HEK293 (cell line): ENCODE measurements around the gene CHID1.

Experiments
- CTCF ChIA-PET: fragments of 350-600 bp; formaldehyde crosslinking; extraction: SDS; loops from one replicate; lab custom pipeline; 2021; ENCODE audit warnings: antibody characterized with exemption; lab: Yijun Ruan, JAX
- POLR2A ChIA-PET: fragments of 300-600 bp; formaldehyde crosslinking; extraction: SDS; loops from one replicate; lab custom pipeline; 2020; ENCODE audit warnings: antibody characterized with exemption, inconsistent platforms; lab: Yijun Ruan, JAX
- H3K27ac ChIP-seq: fragments of 200-500 bp; sonication (Bioruptor generic); 2 replicates; pipeline ENCODE4 v1.5.1; 2014; ENCODE audit warnings: low read depth, low read length, control low read depth, inconsistent platforms; ENCODE audit errors: extremely low read depth
- H3K36me3 ChIP-seq, 2 experiments: fragments of 200-500 bp in 1 of 2; sonication (Bioruptor generic) in 1 of 2; 1 replicate in 1 of 2; 2 replicates in 1 of 2; pipeline ENCODE4 v1.5.1; 2014 to 2017; ENCODE audit warnings: inconsistent platforms in 2 of 2, low read length in 2 of 2; ENCODE audit not compliant: control insufficient read depth in 2 of 2, insufficient read depth in 1 of 2
- H3K4me1 ChIP-seq: fragments of 200-500 bp; sonication (Bioruptor generic); 2 replicates; pipeline ENCODE4 v1.5.1; 2014; ENCODE audit warnings: mild to moderate bottlenecking, low read length, inconsistent platforms; ENCODE audit not compliant: control insufficient read depth, insufficient read depth
- H3K4me3 ChIP-seq: 2 replicates; pipeline ENCODE4 v1.5.1; 2011; ENCODE audit warnings: low read depth, mild to moderate bottlenecking, control low read depth, low read length, moderate library complexity
- H3K9me3 ChIP-seq: fragments of 200-500 bp; sonication (Bioruptor generic); 2 replicates; pipeline ENCODE4 v1.5.1; 2014; ENCODE audit warnings: low read depth, low read length, inconsistent platforms; ENCODE audit not compliant: control insufficient read depth, insufficient read depth
- BCL11A ChIP-seq: fragments of 450-650 bp; formaldehyde crosslinking; IDR thresholded peaks from 2 replicates; pipeline ENCODE4 v1.5.1; 2016; ENCODE audit warnings: low read depth, missing biosample characterization, missing genetic modification characterization
- ELK4 ChIP-seq: IDR thresholded peaks from 2 replicates; pipeline ENCODE4 v1.6.1; 2011; ENCODE audit warnings: mild to moderate bottlenecking, low read depth, low read length, borderline replicate concordance
- GLIS1 ChIP-seq: fragments of 450-650 bp; formaldehyde crosslinking; IDR thresholded peaks from 2 replicates; pipeline ENCODE4 v1.5.1; 2016; ENCODE audit warnings: missing biosample characterization, missing genetic modification characterization
- HIC1 ChIP-seq: fragments of 450-650 bp; formaldehyde crosslinking; IDR thresholded peaks from 2 replicates; pipeline ENCODE4 v1.5.1; 2016; ENCODE audit warnings: missing biosample characterization, missing genetic modification characterization
- IKZF3 ChIP-seq: fragments of 450-650 bp; IDR thresholded peaks from 2 replicates; pipeline ENCODE4 v1.5.0; 2018; ENCODE audit warnings: missing biosample characterization, mild to moderate bottlenecking, missing genetic modification characterization, moderate library complexity
- KLF1 ChIP-seq: fragments of 450-650 bp; formaldehyde crosslinking; IDR thresholded peaks from 2 replicates; pipeline ENCODE4 v1.5.1; 2016; ENCODE audit warnings: missing biosample characterization, missing genetic modification characterization
- KLF16 ChIP-seq: fragments of 450-650 bp; formaldehyde crosslinking; IDR thresholded peaks from 2 replicates; pipeline ENCODE4 v1.5.1; 2017; ENCODE audit warnings: missing biosample characterization, missing genetic modification characterization
- KLF17 ChIP-seq: fragments of 450-650 bp; formaldehyde crosslinking; IDR thresholded peaks from 2 replicates; pipeline ENCODE4 v1.5.1; 2016; ENCODE audit warnings: missing biosample characterization, missing genetic modification characterization
- KLF8 ChIP-seq: fragments of 450-650 bp; formaldehyde crosslinking; IDR thresholded peaks from 2 replicates; pipeline ENCODE4 v1.5.1; 2016; ENCODE audit warnings: missing biosample characterization, missing genetic modification characterization
- OSR2 ChIP-seq: fragments of 450-650 bp; formaldehyde crosslinking; IDR thresholded peaks from 2 replicates; pipeline ENCODE4 v1.5.1; 2016; ENCODE audit warnings: missing biosample characterization, missing genetic modification characterization
- PATZ1 ChIP-seq: fragments of 450-650 bp; formaldehyde crosslinking; IDR thresholded peaks from 2 replicates; pipeline ENCODE4 v1.5.1; 2016; ENCODE audit warnings: missing biosample characterization, missing genetic modification characterization
- PRDM10 ChIP-seq: fragments of 450-650 bp; formaldehyde crosslinking; IDR thresholded peaks from 2 replicates; pipeline ENCODE4 v1.5.1; 2016; ENCODE audit warnings: missing biosample characterization, missing genetic modification characterization
- SP2 ChIP-seq: fragments of 450-650 bp; formaldehyde crosslinking; IDR thresholded peaks from 2 replicates; pipeline ENCODE4 v1.5.1; 2016; ENCODE audit warnings: missing biosample characterization, missing genetic modification characterization
- SP3 ChIP-seq: fragments of 450-650 bp; formaldehyde crosslinking; IDR thresholded peaks from 2 replicates; pipeline ENCODE4 v1.5.1; 2016; ENCODE audit warnings: missing biosample characterization, missing genetic modification characterization
- YY1 ChIP-seq: fragments of 450-650 bp; formaldehyde crosslinking; IDR thresholded peaks from 2 replicates; pipeline ENCODE4 v1.5.1; 2018; ENCODE audit warnings: missing biosample characterization, missing genetic modification characterization
- ZBTB17 ChIP-seq: fragments of 450-650 bp; formaldehyde crosslinking; IDR thresholded peaks from 2 replicates; pipeline ENCODE4 v1.5.1; 2016; ENCODE audit warnings: missing biosample characterization, missing genetic modification characterization
- ZBTB20 ChIP-seq: fragments of 450-650 bp; formaldehyde crosslinking; IDR thresholded peaks from 2 replicates; pipeline ENCODE4 v1.5.1; 2016; ENCODE audit warnings: missing biosample characterization, missing genetic modification characterization
- ZBTB26 ChIP-seq: fragments of 450-650 bp; formaldehyde crosslinking; optimal IDR thresholded peaks from 2 replicates; pipeline ENCODE3; 2016; ENCODE audit warnings: missing biosample characterization, mild to moderate bottlenecking, missing genetic modification characterization
- ZBTB48 ChIP-seq: fragments of 450-650 bp; formaldehyde crosslinking; IDR thresholded peaks from 2 replicates; pipeline ENCODE4 v1.5.1; 2016; ENCODE audit warnings: missing biosample characterization, missing genetic modification characterization
- ZBTB8A ChIP-seq: fragments of 450-650 bp; formaldehyde crosslinking; IDR thresholded peaks from 2 replicates; pipeline ENCODE4 v1.5.1; 2016; ENCODE audit warnings: missing biosample characterization, missing genetic modification characterization
- ZFP69B ChIP-seq: fragments of 450-650 bp; formaldehyde crosslinking; IDR thresholded peaks from 2 replicates; pipeline ENCODE4 v1.5.1; 2016; ENCODE audit warnings: missing biosample characterization, missing genetic modification characterization
- ZIC2 ChIP-seq: fragments of 450-650 bp; formaldehyde crosslinking; IDR thresholded peaks from 2 replicates; pipeline ENCODE4 v1.5.1; 2016; ENCODE audit warnings: missing biosample characterization, missing genetic modification characterization
- ZNF423 ChIP-seq: fragments of 450-650 bp; formaldehyde crosslinking; IDR thresholded peaks from 2 replicates; pipeline ENCODE4 v1.5.1; 2016; ENCODE audit warnings: missing biosample characterization, missing genetic modification characterization
- ZNF629 ChIP-seq: fragments of 450-650 bp; formaldehyde crosslinking; IDR thresholded peaks from 2 replicates; pipeline ENCODE4 v1.5.1; 2017; ENCODE audit warnings: missing biosample characterization, missing genetic modification characterization
- ZNF747 ChIP-seq: fragments of 450-650 bp; formaldehyde crosslinking; IDR thresholded peaks from 2 replicates; pipeline ENCODE4 v1.5.1; 2016; ENCODE audit warnings: missing biosample characterization, missing genetic modification characterization
- ZSCAN30 ChIP-seq: fragments of 450-650 bp; IDR thresholded peaks from 2 replicates; pipeline ENCODE4 v1.5.1; 2018; ENCODE audit warnings: missing biosample characterization, mild to moderate bottlenecking, missing genetic modification characterization, moderate library complexity

The CHID1 gene

GRCh38 chr11:833114-833791 is 77.4 kb downstream of the CHID1 start:
- no peaks in the 10 kb centered on the region for H3K9me3 ChIP-seq
- H3K27ac ChIP-seq, result peak overlapping the region; percentile 64; the same call in 1 of the 2 replicates
- peaks cover 0 to 37% of the 10 kb centered on the region in 2 experiments; a peak in 1 of 3 replicates for H3K36me3 ChIP-seq
- CTCF ChIA-PET, result interaction anchor here (0.5 to 1.0 kb wide), 2 partner anchors 17 to 1569 kb away, joined by 3 to 4 read pairs; no protein-coding TSS in a partner anchor
- POLR2A ChIA-PET, result interaction anchor here (1.0 to 15.0 kb wide), 5 partner anchors 8 to 36 kb away, joined by 3 to 202 read pairs (median 4); partner anchors contain the start of genes PNPLA2, POLR2L and TSPAN4
- peak overlapping the region; percentile 70 for H3K4me3 ChIP-seq
- H3K4me1 ChIP-seq, result no peaks in the 10 kb centered on the region; the same call in 1 of the 2 replicates
- peak; percentile 55 for TF ChIP-seq PATZ1 (tag by site-specific recombination)
- no peak for TF ChIP-seq ELK4
- peak; percentile 53 for TF ChIP-seq PRDM10 (tag by site-specific recombination)
- TF ChIP-seq IKZF3, result no peak
- TF ChIP-seq KLF16 (tag by site-specific recombination), result 0 out of 2 replicates have a peak, but pooled peaks have one; percentile 32
- TF ChIP-seq ZBTB20 (tag by site-specific recombination), result peak; percentile 53; the same call in 1 of the 2 replicates
- TF ChIP-seq ZBTB48 (tag by site-specific recombination), result peak; percentile 56
- peak; percentile 42 for TF ChIP-seq ZNF629 (tag by site-specific recombination)
- peak; percentile 74; the same call in 1 of the 2 replicates for TF ChIP-seq KLF8
- 0 out of 2 replicates have a peak, but pooled peaks have one; percentile 21 for TF ChIP-seq ZSCAN30 (tag by site-specific recombination)
- peak; percentile 3; the same call in 1 of the 2 replicates for TF ChIP-seq SP2 (tag by site-specific recombination)
- TF ChIP-seq ZNF747 (tag by site-specific recombination), result no peak
- no peak for TF ChIP-seq ZFP69B
- peak; percentile 82 for TF ChIP-seq ZIC2 (tag by site-specific recombination)
- 0 out of 2 replicates have a peak, but pooled peaks have one; percentile 26 for TF ChIP-seq YY1 (tag by site-specific recombination)
- peak; percentile 72 for TF ChIP-seq ZBTB8A (tag by site-specific recombination)
- peak; percentile 72 for TF ChIP-seq GLIS1 (tag by site-specific recombination)
- no peak for TF ChIP-seq ZBTB17 (tag by site-specific recombination)
- peak; percentile 58; the same call in 1 of the 2 replicates for TF ChIP-seq KLF1 (tag by site-specific recombination)
- TF ChIP-seq OSR2 (tag by site-specific recombination), result no peak
- peak; percentile 23; the same call in 1 of the 2 replicates for TF ChIP-seq BCL11A (tag by site-specific recombination)
- TF ChIP-seq KLF17 (tag by site-specific recombination), result peak; percentile 49
- peak; percentile 19; the same call in 1 of the 2 replicates for TF ChIP-seq SP3 (tag by site-specific recombination)
- peak; percentile 60; the same call in 1 of the 2 replicates for TF ChIP-seq HIC1
- TF ChIP-seq ZNF423 (tag by site-specific recombination), result 0 out of 2 replicates have a peak, but pooled peaks have one; percentile 11
- peak; percentile 80 for TF ChIP-seq ZBTB26 (tag by site-specific recombination)
